ENCODE data around the gene RFX6.
"Not testable (repeated sequence)": the region's sequence is repeated elsewhere in the genome, so short reads cannot be mapped to it uniquely, and the experiment has no call there.

RFX6 gene, protein sequence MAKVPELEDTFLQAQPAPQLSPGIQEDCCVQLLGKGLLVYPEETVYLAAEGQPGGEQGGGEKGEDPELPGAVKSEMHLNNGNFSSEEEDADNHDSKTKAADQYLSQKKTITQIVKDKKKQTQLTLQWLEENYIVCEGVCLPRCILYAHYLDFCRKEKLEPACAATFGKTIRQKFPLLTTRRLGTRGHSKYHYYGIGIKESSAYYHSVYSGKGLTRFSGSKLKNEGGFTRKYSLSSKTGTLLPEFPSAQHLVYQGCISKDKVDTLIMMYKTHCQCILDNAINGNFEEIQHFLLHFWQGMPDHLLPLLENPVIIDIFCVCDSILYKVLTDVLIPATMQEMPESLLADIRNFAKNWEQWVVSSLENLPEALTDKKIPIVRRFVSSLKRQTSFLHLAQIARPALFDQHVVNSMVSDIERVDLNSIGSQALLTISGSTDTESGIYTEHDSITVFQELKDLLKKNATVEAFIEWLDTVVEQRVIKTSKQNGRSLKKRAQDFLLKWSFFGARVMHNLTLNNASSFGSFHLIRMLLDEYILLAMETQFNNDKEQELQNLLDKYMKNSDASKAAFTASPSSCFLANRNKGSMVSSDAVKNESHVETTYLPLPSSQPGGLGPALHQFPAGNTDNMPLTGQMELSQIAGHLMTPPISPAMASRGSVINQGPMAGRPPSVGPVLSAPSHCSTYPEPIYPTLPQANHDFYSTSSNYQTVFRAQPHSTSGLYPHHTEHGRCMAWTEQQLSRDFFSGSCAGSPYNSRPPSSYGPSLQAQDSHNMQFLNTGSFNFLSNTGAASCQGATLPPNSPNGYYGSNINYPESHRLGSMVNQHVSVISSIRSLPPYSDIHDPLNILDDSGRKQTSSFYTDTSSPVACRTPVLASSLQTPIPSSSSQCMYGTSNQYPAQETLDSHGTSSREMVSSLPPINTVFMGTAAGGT

DNA sequence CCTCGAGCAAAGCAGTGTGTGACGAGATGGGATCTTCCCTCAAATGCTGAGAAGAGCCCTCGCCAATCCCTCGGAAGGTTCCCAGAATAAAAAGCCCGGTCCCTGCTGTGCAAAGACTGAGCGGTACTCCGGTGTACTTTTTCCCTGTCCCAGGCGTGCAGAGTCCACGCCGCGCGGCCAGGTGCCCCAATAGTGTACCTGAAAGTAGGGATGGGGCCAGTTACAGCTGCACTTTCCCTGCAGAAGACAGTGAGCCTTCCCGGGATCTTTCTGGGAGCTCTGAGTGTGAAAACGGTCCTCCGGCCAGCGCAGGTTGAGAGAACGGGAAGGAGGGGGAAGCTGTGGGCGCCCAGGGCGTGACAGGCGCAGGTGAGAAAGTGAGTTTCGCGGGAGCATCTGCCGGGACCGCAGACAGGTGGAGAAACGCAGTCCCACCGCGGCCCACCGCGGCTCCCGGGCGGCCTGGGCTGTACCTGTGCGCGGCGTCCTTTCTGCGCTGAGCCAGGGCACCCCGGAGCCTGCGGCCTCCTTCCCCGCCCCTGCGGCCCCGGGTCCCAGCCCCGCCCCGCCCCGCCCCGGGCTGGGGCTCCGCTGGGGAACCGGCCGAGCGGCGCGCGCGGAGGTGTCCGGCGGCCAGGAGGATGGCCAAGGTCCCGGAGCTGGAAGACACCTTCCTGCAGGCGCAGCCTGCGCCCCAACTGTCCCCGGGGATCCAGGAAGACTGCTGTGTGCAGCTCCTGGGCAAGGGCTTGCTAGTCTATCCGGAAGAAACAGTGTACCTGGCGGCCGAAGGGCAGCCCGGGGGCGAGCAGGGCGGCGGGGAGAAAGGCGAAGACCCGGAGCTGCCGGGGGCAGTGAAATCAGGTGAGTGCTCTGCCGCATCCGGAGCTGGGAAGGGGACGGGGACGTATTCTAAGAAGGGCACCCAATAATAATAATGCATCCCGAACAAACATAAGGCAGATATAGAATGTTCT is at the start of gene RFX6:
TSS of gene RFX6 (plus strand) at position 608 of the 977 bp plus-strand sequence. CDS start at position 642, 34 bp downstream.
- no peak for FAIRE-seq
- DNase-seq (ENCODE audit: low spot score), result peak; percentile 40

DNA sequence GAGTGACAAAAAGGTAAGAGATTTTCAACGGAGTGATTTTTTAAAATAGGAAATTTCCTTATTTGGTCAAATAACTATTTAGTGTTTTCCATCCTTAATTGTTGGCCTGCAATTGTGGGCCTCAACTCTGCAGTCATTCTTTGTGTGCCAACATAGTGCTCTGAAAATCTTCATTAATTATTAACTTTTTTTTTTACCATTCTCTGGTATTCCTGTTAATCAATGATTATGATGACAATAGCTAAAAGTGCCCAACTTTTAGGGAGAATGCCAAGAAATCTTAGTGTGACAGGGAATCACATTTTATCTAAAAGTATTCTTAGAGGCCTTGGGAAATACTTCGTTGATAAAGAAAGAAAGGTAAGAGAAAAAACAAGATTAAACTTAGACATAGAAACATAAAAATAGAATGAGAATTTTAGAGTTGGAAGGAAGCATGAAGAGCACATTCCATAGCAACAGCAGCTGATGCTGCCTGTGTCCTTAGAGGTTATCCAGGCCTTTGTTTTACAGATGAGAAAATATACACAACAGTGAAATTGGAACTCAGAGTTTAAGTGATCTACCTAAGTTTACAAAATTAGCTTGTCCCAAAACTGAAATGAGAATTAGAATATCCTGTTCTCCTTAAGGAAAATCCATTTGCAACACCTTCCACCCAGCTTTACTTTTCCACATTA is 49.3 kb upstream of the RFX6 start:
- FAIRE-seq, result no peak
- no peak for DNase-seq (ENCODE audit: low spot score)

DNA sequence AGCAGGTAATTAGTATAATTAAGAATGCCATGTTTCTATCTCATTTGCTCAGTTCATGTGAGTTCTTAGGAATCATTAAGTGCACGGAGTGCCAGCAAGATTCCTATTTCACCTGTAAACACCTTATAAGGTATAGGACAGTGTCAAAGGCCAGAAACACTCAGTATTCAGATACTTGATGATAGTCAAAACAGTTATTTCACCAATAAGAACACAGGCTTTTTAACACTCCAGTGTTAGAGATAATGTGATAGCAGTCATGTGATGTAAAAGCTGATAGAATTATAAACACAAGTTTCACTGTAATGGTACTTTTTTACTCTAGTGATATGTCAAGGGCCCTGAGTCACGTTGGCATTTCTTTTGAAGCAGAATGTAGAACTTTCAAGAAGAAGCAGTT is 48.1 kb upstream of the RFX6 start, which contains the start of gene GPRC6A:
TSS of gene GPRC6A (minus strand) at position 101 of the 400 bp plus-strand sequence. CDS start at position 31, 70 bp downstream.
- FAIRE-seq (no peak), DNase-seq (ENCODE audit: low spot score) (no peak)

DNA sequence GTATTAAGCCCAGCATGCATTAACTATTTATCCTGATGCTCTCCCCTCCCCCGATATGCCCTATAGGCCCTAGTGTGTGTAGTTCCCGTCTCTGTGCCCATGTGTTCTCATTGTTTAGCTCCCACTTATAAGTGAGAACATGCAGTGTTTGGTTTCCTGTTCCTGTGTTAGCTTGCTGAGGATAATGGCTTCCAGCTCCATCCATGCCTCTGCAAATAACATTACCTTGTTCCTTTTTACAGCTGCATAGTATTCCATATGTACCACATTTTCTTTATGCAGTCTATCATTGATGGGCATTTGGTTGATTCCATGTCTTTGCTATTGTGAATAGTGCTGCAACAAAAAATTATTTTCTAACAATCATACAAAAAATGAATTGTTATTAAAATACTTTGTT is 42.5 kb upstream of the RFX6 start:
- not testable (repeated sequence) for FAIRE-seq; DNase-seq (ENCODE audit: low spot score)

DNA sequence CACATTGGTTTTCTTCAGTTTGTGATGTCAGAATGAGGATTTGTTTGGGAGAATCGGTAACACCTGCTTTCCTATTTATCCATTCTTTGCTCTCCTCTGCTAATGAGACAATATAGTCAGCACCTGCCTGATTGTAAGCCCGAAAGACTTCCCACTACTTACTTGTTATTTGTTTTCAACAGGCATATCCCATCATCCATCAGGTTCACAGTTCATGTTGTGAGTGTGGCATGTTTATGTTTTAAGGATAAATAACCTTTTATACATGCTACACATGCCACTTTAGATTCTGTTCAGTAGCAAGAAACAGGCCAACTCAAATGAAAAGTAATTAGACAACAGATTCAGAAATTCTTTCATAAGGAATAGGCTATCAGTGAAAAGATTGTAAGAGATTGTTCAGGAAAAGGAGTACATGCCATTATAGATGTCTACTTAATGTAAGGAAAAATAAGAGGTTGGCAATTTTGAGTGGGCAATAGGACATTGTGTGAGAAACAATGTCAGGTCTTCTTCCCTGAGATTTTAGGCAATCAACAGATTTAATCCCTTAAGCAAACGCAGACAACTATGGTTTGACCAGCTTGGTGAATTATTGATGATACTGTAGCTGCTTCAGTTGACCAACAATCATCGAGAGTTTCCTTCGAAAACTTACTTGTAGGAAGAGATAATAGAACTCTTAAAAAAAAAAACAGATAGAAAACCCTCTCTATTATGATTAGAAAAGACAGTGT is 40.3 kb upstream of the RFX6 start:
- FAIRE-seq, result no peak
- no peak for DNase-seq (ENCODE audit: low spot score)

DNA sequence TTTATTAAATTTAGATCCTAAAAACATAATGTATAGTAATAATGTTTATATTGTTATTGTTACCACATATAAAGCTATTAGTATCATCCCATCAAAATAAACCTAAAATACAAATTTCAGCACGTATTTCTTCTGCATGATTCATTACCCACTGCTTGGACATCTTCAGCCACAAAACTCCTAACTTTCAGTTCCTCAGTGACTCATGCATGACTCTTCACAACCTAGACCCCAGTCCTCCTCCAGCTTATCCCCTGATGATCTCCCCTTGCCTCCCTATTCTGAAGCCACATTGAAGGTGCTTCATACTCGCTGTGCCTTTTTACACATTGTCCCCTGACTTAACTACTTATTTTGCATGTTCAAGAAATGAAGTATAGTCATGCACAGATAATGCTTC is 37.0 kb upstream of the RFX6 start:
- no peak for FAIRE-seq
- peak; percentile 28 for DNase-seq (ENCODE audit: low spot score)

DNA sequence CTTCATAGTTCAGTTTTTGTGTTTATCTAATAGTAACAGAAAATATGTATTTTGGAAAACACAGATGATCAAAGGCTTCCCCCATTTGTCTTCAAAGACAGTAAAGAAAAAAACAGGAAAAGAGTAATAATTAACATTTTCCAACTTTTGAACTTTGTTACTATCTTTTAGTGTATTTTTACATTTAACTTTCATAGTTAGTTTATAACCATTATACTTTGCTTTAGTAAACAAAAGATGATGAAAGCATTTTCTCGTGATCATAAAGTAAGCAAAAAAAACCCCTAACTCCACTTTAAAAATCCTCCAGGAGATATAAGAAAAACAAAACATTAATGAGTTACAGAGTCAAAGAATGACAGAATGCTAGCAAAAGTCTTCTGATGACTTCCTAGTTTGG is 34.6 kb upstream of the RFX6 start:
- DNase-seq (ENCODE audit: low spot score) (no peak), FAIRE-seq (no peak)

DNA sequence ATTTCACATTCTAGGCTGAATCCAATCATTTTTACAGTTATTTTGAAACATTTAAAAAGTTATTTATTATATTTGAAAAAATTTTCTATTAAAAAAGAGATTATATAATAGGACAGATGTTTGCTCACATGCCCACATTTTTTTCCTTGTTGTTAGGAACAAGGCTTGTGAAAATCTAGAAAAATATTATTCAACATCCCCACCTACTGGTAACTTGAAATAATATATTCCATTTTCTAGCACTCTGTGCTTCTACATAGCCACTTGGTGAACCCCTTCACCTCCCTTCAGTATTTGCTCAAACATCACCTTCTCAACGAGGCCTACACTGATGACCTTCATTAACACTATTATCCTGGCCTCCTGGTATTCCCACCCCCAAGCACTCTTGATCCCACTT is 29.8 kb upstream of the RFX6 start:
- no peak for FAIRE-seq

DNA sequence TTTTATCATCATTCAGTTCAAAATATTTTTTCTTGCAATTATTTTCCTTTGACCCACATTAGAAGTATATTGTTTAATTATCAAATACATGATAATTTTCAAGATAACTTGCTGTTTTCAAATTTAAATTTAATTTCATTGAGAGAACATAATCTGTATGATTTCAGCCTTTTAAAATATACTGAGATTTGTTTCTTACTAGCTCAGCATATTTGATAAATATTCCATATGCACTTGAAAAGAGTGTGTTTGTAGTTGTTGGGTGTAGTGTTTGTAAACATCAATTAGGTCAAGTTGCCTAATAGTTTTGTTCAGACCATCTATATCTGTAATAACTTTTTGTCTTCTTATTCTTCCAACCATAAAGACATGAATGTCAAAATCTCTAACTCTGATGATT is 19.0 kb upstream of the RFX6 start:
- no peak for FAIRE-seq

More for the DNA sequence above, 29.8 kb upstream of the RFX6 start:
- DNase-seq (ENCODE audit: low spot score), result peak; percentile 8

DNA sequence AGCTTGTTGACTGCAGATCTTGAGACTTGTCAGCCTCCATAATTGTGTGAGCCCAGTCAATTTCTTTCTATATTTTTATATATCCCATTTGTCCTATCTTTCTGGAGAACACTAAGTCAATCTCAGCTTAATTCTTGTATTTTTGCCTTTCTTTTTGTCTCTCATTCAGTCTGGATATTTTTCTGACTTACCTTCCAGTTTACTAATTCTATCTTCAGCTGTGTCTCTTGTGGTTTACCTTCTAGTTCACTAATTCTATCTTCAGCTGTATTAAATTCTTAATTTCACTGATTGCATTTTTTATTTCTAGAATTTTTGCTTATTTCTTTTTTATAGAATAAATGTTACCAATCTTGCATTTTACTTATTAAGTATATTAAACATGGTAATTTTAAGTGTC is 17.8 kb upstream of the RFX6 start:
- DNase-seq (ENCODE audit: low spot score) (no peak), FAIRE-seq (no peak)

More for the DNA sequence above, 19.0 kb upstream of the RFX6 start:
- no peak for DNase-seq (ENCODE audit: low spot score)

DNA sequence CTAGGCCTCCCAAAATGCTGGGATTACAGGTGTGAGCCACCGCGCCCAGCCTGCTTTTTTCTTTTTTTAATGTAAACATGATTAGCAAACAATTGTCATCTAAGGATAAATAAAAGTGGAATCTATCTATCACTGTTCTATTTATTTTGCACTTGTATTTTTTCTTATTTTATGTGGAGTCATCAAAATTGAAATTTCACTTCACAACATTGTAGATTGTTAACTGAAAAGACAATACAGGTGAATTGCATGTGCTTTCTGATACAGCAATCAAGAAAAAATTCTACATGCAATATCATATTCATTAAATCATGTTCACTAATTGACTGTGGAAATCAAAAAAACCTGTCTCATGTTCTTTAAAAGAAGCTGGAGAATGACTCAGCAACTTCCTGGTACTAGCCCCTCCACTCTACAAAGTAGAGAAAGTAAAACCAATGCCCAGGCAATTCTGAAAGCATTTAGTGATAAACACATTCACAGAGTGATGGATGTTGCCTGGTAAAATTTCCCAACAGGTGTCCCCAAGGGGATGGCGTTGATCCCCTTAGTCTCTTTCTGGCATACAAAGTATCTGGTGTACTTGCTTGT is 10.7 kb upstream of the RFX6 start:
- DNase-seq (ENCODE audit: low spot score) (no peak), FAIRE-seq (no peak)

DNA sequence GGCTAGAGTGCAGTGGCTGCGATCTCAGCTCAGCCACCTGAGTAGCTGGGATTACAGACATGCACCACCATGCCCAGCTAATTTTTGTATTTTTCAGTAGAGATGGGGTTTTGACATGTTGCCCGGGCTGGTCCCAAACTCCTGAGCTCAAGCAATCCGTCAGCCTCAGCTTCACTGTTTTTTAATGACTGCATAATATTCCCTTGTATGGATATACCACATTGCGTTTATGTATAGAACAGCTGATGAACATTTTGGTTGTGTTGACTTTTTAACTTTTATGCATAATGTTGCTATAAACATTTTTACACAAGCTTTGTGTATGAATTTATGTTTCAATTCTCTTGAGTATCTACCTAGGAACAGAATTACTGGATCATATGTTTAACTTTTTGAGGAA is 4.3 kb upstream of the RFX6 start:
- FAIRE-seq (no peak), DNase-seq (ENCODE audit: low spot score) (no peak)

DNA sequence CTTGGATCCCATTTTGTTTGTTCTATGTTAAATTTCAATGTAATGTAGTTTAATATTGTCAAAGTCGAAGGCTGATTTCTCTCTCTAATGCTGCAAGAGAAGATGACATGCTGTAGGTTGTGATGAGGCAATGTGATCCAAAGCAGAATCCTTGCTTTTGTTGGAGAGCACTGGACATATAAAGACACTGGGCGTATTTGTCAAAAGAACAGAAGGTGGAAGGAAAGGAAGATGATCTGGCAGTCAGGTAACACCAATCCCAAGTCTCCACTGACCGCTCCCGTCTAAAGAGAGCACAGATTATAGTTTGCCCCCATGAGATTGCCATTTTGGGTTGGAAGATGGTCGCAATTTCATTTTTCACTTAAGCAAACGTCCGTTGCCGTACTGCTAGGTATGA is 935 bp upstream of the RFX6 start:
- FAIRE-seq, result no peak
- DNase-seq (ENCODE audit: low spot score), result no peak

DNA sequence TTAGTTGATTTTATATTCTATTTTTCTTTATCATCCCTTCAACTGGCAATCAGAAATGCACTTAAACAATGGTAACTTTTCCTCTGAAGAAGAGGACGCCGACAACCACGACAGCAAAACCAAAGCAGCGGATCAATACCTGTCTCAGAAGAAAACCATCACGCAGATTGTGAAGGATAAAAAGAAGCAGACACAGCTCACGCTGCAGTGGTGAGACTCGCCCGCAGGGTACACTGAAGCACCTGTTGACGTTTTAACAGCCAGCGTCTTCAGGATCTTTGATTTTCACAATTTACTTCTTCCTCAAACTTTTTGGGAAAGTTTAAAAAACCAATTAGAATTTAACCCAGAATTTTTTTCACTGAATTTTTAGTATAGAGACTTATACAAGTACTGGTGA is 701 bp downstream of the RFX6 start:
- no peak for FAIRE-seq
- DNase-seq (ENCODE audit: low spot score), result no peak

DNA sequence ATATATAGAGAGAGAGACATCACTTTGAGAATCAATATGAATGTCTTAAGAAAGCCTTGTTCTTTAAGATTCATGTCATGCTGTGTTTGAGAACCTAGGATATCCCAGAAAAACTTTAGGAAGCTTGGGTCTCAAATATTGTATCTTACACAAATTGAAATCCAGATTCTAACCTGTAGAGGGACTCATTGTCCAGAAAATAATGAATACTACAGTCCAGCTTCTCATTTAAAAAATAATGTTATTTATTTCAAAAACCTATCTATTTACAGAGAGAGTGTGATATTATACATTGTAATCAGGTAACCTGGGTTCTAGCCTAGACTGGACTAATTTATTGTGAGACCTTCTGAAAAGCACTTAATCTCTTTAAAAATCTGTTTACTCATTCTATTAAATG is 4.2 kb downstream of the RFX6 start:
- FAIRE-seq (no peak), DNase-seq (ENCODE audit: low spot score) (no peak)

DNA sequence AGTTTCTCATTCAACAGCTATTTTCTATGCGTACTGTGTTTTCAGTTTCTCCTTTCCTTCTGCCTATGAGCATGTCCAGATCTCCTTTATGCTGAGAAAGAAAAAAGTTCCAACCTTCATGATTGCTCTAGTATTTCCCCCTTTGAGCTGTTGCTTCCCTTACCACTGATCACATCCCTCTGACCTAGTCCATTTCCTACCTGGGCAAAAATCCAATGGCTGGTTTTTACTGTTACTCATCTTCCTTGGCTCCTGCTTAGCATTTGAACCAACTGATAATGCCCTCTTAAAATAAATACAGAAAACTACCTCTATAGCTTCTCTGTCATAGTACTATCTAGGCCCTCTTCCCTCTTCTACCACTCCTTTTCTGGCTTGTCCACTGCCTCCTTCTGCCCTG is 6.0 kb downstream of the RFX6 start:
- DNase-seq (ENCODE audit: low spot score), result no peak
- FAIRE-seq, result no peak

DNA sequence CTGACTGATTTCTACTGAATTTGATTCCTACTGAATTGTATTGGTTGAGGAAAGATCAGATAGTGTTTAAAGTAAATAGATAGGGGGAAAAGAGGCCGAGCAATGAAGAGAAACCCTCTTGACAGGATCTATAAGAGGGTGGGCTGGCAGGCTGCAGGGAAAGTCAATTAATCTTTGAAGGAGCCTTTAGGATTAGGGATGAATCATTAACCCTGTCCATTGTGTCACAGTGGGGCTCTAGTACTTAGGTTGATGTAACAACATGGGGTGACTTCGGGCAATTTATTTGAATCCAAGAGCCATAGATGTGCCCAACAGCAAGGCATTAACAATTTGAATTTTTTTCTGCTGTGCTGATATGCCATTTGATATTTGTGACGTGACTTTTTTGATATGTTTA is 7.5 kb downstream of the RFX6 start:
- DNase-seq (ENCODE audit: low spot score) (no peak), FAIRE-seq (no peak)

DNA sequence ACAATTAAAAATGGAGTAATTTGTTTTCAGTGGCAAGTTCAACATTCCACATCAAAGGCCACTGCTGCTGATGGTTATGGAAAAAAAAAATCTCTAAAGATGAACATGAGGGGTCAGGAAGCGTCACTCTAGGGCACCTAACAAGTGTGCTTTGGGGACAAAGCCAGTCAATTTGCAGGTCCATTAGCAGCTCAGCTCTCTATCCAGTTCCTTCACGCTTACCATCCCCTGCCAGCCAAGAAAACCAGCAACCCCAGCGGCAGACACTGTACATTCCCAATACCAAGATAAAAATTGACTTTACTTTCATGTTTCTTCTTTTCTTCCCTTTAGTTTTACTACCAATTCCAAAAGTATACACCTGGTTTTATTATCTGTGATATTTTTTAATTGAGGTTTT is 10.1 kb downstream of the RFX6 start:
- FAIRE-seq (no peak), DNase-seq (ENCODE audit: low spot score) (no peak)

DNA sequence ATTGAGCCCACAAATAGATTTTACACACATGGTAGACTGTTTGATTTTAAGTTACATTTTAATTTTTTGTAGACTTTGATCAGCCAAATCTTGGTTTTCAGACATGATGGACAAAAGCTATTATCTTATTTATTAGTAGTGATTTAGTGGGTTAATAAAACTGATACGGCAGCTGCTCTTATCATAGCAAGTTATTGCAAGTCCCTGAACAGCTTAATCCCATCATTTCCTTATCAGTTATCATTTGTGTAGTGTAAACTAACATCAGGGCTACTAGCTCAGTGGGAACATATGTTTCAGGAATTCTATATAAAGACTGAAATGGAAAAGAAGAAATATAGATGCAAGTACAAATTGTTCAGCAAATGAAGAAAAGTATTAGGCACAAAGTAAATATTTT is 10.9 kb downstream of the RFX6 start:
- no peak for DNase-seq (ENCODE audit: low spot score)
- no peak for FAIRE-seq

Data from urothelium cell line (cell line).